Thoracic aorta (tissue), 2 donors: Measurements from ENCODE around the gene EIF2S3. TPM values are rescaled to one million over a fixed set of nuclear protein-coding genes. Genes with fewer than 3 reads are reported as not detected.

Source experiments
- ATAC-seq: fragments of 150-250 bp; one replicate; pipeline ENCODE4 v1.8.0; 2017; ENCODE audit warnings: low read depth; ENCODE audit not compliant: insufficient number of reproducible peaks, low FRiP score
- DNase-seq: peaks from one replicate; pipeline ENCODE4 v3.0.0-alpha.2; 2020; ENCODE audit warnings: low spot score
- H3K27ac ChIP-seq, 2 donors: fragments of 200-600 bp; sonication (generic); 1 replicate in 1 of 2; 2 replicates in 1 of 2; pipeline ENCODE4 v1.5.1; 2016; ENCODE audit warnings: mild to moderate bottlenecking in 2 of 2, moderate library complexity in 2 of 2
- H3K27me3 ChIP-seq: fragments of 200-600 bp; sonication (generic); replicated peaks from 2 replicates; pipeline ENCODE4 v1.6.0; 2016; ENCODE audit warnings: mild to moderate bottlenecking; ENCODE audit not compliant: insufficient read depth
- H3K36me3 ChIP-seq: fragments of 200-600 bp; sonication (generic); one replicate; pipeline ENCODE4 v1.5.1; 2016
- H3K4me1 ChIP-seq, 2 donors: fragments of 200-600 bp; sonication (generic); 1 replicate in 1 of 2; 2 replicates in 1 of 2; pipeline versions ENCODE4 v1.5.1 to v1.6.0; 2016; ENCODE audit warnings: low read depth in 2 of 2, mild to moderate bottlenecking in 1 of 2; ENCODE audit not compliant: control insufficient read depth in 1 of 2
- H3K4me3 ChIP-seq: fragments of 200-600 bp; sonication (generic); 2 replicates; pipeline ENCODE4 v1.5.1; 2016; ENCODE audit warnings: mild to moderate bottlenecking
- H3K9me3 ChIP-seq: fragments of 200-600 bp; sonication (generic); 2 replicates; pipeline ENCODE4 v1.5.1; 2016
- total RNA-seq, 2 donors: library from RNA; depleted of rRNA; stranded (reverse); fragments of >200 nt; gene quantifications; one replicate each; pipeline versions ENCODE4 v1.1.0 to v1.2.3, GENCODE V29; 2016
- TF ChIP-seq, protein P1 (sequence below): fragments of 200-600 bp; sonication (generic); IDR thresholded peaks from one replicate; pipeline ENCODE4 v1.5.1; 2019; ENCODE audit warnings: antibody characterized with exemption

EIF2S3 gene
- total RNA-seq, 2 donors from 2014 or later, result 71.5 to 100 TPM

- no peaks in the 10 kb centered on the region for H3K4me1 ChIP-seq
- no peaks in the 10 kb centered on the region for H3K9me3 ChIP-seq
- no peaks in the 10 kb centered on the region for H3K36me3 ChIP-seq
- DNase-seq (no peak), ATAC-seq (no peak)
- H3K4me3 ChIP-seq, result no peak overlapping the region
- no peaks in the 10 kb centered on the region for H3K27me3 ChIP-seq
- H3K27ac ChIP-seq, result no peak overlapping the region
- TF ChIP-seq, protein P1, sequence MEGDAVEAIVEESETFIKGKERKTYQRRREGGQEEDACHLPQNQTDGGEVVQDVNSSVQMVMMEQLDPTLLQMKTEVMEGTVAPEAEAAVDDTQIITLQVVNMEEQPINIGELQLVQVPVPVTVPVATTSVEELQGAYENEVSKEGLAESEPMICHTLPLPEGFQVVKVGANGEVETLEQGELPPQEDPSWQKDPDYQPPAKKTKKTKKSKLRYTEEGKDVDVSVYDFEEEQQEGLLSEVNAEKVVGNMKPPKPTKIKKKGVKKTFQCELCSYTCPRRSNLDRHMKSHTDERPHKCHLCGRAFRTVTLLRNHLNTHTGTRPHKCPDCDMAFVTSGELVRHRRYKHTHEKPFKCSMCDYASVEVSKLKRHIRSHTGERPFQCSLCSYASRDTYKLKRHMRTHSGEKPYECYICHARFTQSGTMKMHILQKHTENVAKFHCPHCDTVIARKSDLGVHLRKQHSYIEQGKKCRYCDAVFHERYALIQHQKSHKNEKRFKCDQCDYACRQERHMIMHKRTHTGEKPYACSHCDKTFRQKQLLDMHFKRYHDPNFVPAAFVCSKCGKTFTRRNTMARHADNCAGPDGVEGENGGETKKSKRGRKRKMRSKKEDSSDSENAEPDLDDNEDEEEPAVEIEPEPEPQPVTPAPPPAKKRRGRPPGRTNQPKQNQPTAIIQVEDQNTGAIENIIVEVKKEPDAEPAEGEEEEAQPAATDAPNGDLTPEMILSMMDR, result no peak
These were observed 58.4 kb downstream of the EIF2S3 start for GRCh38 chrX:24113181-24113580.

DNA sequence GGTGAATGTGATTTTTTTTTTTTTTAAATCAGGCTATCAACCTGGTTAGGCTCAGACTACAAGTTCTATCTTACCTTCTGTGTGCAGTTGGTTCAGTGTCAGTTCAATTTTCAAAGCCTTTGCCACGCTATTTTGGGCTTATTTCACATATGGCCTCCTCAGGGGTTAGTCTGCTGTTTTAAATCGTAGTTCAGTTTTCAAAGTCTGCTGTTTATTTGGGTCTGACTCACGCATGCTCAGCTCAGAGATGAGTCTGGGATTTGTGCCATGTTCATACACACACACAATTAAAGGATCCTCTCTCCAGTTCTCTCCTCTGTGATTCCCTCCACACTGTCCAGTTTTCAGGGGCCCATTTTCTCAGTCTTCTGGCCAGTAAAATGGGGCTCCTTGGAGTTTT lies 62.5 kb downstream of the EIF2S3 start:
- no peaks in the 10 kb centered on the region for H3K4me1 ChIP-seq
- no peak overlapping the region for H3K27ac ChIP-seq
- H3K4me3 ChIP-seq, result no peak overlapping the region
- TF ChIP-seq, protein P1, result no peak
- ATAC-seq (no peak), DNase-seq (no peak)
- H3K27me3 ChIP-seq, result no peaks in the 10 kb centered on the region
- no peaks in the 10 kb centered on the region for H3K36me3 ChIP-seq
- no peaks in the 10 kb centered on the region for H3K9me3 ChIP-seq

DNA sequence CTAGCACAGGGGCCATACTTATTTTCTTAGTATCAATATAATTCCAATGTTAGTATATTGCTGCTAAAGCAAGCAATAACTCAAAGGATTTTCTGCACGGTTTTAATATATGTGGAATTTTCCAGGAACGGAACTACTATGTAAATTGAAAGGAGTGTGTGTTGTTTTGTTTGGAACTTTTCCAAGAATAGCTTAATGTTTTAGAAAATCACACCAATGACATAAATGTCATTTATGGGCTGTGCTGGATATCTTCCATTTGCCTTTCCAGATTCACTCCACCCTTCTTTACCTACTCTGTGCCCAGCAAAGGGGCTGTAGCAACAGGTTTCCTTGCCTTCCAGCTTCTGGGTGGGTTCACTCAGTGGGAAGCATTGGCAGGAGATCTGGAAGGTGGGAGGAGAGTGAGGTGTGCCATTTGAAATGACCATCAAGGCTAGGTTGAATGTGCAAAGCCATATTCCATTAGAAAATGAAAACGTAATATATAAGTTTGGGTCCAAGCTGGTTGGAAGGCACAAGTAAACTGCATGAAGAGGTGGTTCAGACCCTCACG lies 69.6 kb downstream of the EIF2S3 start:
- ATAC-seq, result no peak
- no peaks in the 10 kb centered on the region for H3K27me3 ChIP-seq
- no peak overlapping the region for H3K27ac ChIP-seq

DNA sequence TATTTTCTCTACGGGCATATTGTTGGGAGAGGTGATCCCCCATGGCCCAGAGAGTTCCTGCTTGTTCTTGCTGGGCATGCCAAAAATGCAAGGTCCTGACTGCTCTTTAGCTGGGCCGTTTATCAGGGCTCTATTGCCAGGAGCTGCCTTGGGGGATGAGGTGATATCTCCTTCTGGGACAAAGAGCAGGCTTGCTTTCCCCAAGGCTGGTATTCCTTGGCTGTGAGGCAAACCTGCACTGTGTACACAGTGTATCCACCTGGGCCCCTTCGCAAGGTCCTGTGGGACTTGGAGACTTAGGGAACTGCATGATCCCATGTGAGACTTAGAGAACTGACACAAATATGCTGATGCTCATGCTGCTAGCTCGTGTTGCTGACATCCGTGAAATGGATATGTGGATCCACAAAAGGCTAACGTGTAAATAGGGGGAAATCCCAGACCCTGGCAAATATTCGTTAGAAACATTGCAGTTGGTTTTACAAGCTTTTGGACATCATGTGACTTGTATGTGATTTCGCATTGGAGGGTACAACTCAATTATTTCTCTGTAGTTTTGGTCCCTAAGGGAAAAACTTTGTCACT lies 70.4 kb downstream of the EIF2S3 start:
- no peak overlapping the region for H3K27ac ChIP-seq
- no peaks in the 10 kb centered on the region for H3K9me3 ChIP-seq
- no peak overlapping the region for H3K4me3 ChIP-seq
- no peaks in the 10 kb centered on the region for H3K4me1 ChIP-seq
- H3K27me3 ChIP-seq, result no peaks in the 10 kb centered on the region
- TF ChIP-seq, protein P1, result no peak
- no peaks in the 10 kb centered on the region for H3K36me3 ChIP-seq
- ATAC-seq (no peak), DNase-seq (no peak)

More for the DNA sequence above, 69.6 kb downstream of the EIF2S3 start:
- DNase-seq, result no peak
- no peaks in the 10 kb centered on the region for H3K36me3 ChIP-seq
- H3K4me3 ChIP-seq, result no peak overlapping the region
- no peaks in the 10 kb centered on the region for H3K9me3 ChIP-seq
- TF ChIP-seq, protein P1, result no peak
- H3K4me1 ChIP-seq, result no peaks in the 10 kb centered on the region

Other genes starting within 250 kb of the EIF2S3 start
- 1 to 10 TPM; 1.5 to 5.1 TPM for gene APOO, start 147.0 kb upstream of the EIF2S3 start, total RNA-seq
- not detected for gene CXorf58, start 146.9 kb upstream of the EIF2S3 start, total RNA-seq
- gene KLHL15, start 27.8 kb upstream of the EIF2S3 start, total RNA-seq, result 10 to 100 TPM in 1 of 2 donors, 1 to 10 TPM in 1; 4.7 to 13.1 TPM
- gene ZFX, start 94.8 kb downstream of the EIF2S3 start, total RNA-seq, result 10 to 100 TPM; 38.4 to 39.7 TPM